Osteoblast (primary cell): Measurements from ENCODE around the gene ERC1. TPM values are rescaled to one million over a fixed set of nuclear protein-coding genes. Genes with fewer than 3 reads are reported as not detected.
A peak's percentile ranks its signal among the peaks of the same experiment; 100 is the strongest.
"Not testable (repeated sequence)": the region's sequence is repeated elsewhere in the genome, so short reads cannot be mapped to it uniquely, and the experiment has no call there.

ENCODE experiments used
- DNase-seq: peaks from one replicate; pipeline ENCODE4 v3.0.0; 2011; ENCODE audit warnings: low spot score, mixed read lengths; ENCODE audit not compliant: insufficient read length; ENCODE audit errors: missing footprints
- H2AFZ ChIP-seq: 2 replicates; pipeline ENCODE4 v1.6.0; 2011; ENCODE audit warnings: mild to moderate bottlenecking, low read length
- H3K27ac ChIP-seq: 2 replicates; pipeline ENCODE4 v1.5.1; 2011; ENCODE audit warnings: mild to moderate bottlenecking, low read depth, low read length, moderate library complexity
- H3K27me3 ChIP-seq: 2 replicates; pipeline ENCODE4 v1.6.0; 2012; ENCODE audit warnings: mild to moderate bottlenecking, control low read depth, inconsistent platforms, low read length, moderate library complexity; ENCODE audit not compliant: insufficient read depth
- H3K36me3 ChIP-seq: 2 replicates; pipeline ENCODE4 v1.5.1; 2011; ENCODE audit warnings: mild to moderate bottlenecking, low read length, control low read depth, moderate library complexity; ENCODE audit not compliant: insufficient read depth
- H3K4me1 ChIP-seq: 2 replicates; pipeline ENCODE4 v1.5.1; 2011; ENCODE audit warnings: mild to moderate bottlenecking, low read length, control low read depth, moderate library complexity; ENCODE audit not compliant: insufficient read depth
- H3K4me2 ChIP-seq: 2 replicates; pipeline ENCODE4 v1.6.0; 2011; ENCODE audit warnings: mild to moderate bottlenecking, low read length; ENCODE audit not compliant: insufficient read depth
- H3K4me3 ChIP-seq: fragments of 200-600 bp; sonication (generic); 3 replicates; pipeline ENCODE4 v1.5.1; 2012; ENCODE audit warnings: mild to moderate bottlenecking, low read length, inconsistent platforms; ENCODE audit not compliant: insufficient read depth
- H3K79me2 ChIP-seq: 2 replicates; pipeline ENCODE4 v1.6.0; 2012; ENCODE audit warnings: mild to moderate bottlenecking, low read length, control low read depth, inconsistent platforms; ENCODE audit not compliant: insufficient read depth
- H3K9me3 ChIP-seq: 2 replicates; pipeline ENCODE4 v1.5.1; 2011; ENCODE audit warnings: low read depth, low read length, control low read depth
- H4K20me1 ChIP-seq: 2 replicates; pipeline ENCODE4 v1.6.0; 2012; ENCODE audit warnings: mild to moderate bottlenecking, low read length, control low read depth; ENCODE audit not compliant: insufficient read depth
- CTCF ChIP-seq: IDR thresholded peaks from 2 replicates; pipeline ENCODE4 v1.5.1; 2011; ENCODE audit warnings: mild to moderate bottlenecking, low read depth, low read length, moderate library complexity; ENCODE audit errors: extremely low read depth
- total RNA-seq: library from RNA; depleted of rRNA; stranded (reverse); fragments of >200 nt; gene quantifications from 2 replicates; pipeline ENCODE4 v1.2.3, GENCODE V29; 2012

ERC1 gene
- total RNA-seq, 1 donor: 36.2 TPM

GRCh38 chr12:1206118-1206734 lies 215.2 kb downstream of the ERC1 start:
- Histone ChIP-seq H3K27ac (peak overlapping the region; percentile 89), H3K9me3 (no peaks in the 10 kb centered on the region), H3K4me1 (peaks cover 24% of the 10 kb centered on the region)

GRCh38 chr12:1207276-1207675 lies 216.3 kb downstream of the ERC1 start:
- H3K36me3 ChIP-seq: no peaks in the 10 kb centered on the region
- peaks cover 24% of the 10 kb centered on the region for H3K4me1 ChIP-seq
- no peaks in the 10 kb centered on the region for H4K20me1 ChIP-seq
- no peak overlapping the region for H2AFZ ChIP-seq
- H3K27ac ChIP-seq: no peak overlapping the region
- no peak for TF ChIP-seq CTCF
- no peak overlapping the region for H3K4me3 ChIP-seq
- DNase-seq: no peak
- no peak overlapping the region for H3K4me2 ChIP-seq
- no peaks in the 10 kb centered on the region for H3K9me3 ChIP-seq
- H3K27me3 ChIP-seq: no peaks in the 10 kb centered on the region
- peaks cover 2% of the 10 kb centered on the region for H3K79me2 ChIP-seq

More at GRCh38 chr12:1206118-1206734, 215.2 kb downstream of the ERC1 start:
- no peak for TF ChIP-seq CTCF
- no peaks in the 10 kb centered on the region for H3K27me3 ChIP-seq
- H3K4me3 ChIP-seq: no peak overlapping the region
- H3K79me2 ChIP-seq: peaks cover 2% of the 10 kb centered on the region
- H4K20me1 ChIP-seq: no peaks in the 10 kb centered on the region
- no peak for DNase-seq
- H3K4me2 ChIP-seq: peak overlapping the region; percentile 95
- no peak overlapping the region for H2AFZ ChIP-seq
- H3K36me3 ChIP-seq: no peaks in the 10 kb centered on the region

GRCh38 chr12:1208719-1209118 lies 217.7 kb downstream of the ERC1 start:
- not testable (repeated sequence) for H2AFZ ChIP-seq, H3K36me3 ChIP-seq, H3K27me3 ChIP-seq

GRCh38 chr12:1212526-1212925 lies 221.5 kb downstream of the ERC1 start:
- Histone ChIP-seq H2AFZ (no peak overlapping the region), H3K27me3 (no peaks in the 10 kb centered on the region), H3K27ac (no peak overlapping the region), H3K9me3 (no peaks in the 10 kb centered on the region), H3K4me1 (peaks cover 11% of the 10 kb centered on the region), H4K20me1 (no peaks in the 10 kb centered on the region), H3K79me2 (no peaks in the 10 kb centered on the region), H3K36me3 (no peaks in the 10 kb centered on the region), H3K4me3 (no peak overlapping the region), H3K4me2 (no peak overlapping the region)
- DNase-seq: no peak
- no peak for TF ChIP-seq CTCF

More at GRCh38 chr12:1208719-1209118, 217.7 kb downstream of the ERC1 start:
- H3K79me2 ChIP-seq, DNase-seq, H4K20me1 ChIP-seq, H3K27ac ChIP-seq, H3K4me3 ChIP-seq, H3K4me2 ChIP-seq, H3K9me3 ChIP-seq: not testable (repeated sequence)
- H3K4me1 ChIP-seq: peaks cover 24% of the 10 kb centered on the region
